ENCODE data around the gene PLEKHH3.

DNA sequence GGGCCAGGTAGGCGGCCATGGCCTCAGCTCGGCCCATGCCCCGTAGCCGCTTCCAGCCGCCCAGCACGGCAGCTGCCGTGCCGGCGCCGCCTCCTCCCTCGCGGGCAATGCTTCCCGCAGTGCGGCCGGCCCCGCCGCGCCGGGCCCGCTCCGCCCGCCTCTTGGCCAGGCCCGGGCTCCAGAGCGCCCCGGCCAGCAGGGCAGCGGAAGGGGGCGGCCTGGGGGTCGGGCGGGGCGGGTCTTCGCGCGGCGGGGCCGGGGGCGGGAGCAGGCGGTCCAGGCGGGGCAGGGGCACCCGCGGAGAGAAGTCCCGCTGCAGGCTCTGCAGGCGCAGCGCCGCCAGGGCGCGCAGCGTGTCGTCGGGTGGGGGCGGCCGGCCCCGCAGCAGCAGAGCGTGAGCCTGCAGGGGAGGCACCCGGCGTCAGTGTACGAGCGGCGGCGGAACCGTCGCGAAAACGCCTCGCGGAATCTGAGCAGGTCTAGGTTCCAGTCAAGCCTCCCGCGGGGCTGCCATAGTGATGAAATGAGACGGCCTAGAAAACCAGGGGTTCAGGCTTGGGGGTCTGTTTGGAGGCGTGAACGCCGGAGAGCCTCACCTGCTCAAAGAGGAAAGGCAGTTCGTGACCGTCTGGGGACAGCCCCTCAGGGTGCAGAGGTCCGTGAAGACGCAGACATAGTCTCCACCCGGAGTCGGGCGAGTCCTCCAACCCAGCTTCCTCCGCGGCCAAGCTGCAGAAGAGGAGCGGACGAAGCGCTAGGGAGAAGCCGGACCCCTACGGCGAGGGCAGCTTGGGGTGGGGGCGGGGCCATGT lies 6.6 kb downstream of the PLEKHH3 start:
- TF ChIP-seq TAF1 (IDR thresholded peaks at IDR 0.05; ENCODE audit: borderline replicate concordance, low read depth, low read length) (no peak), NRF1 (conservative IDR thresholded peaks at IDR 0.05; ENCODE audit: low read depth, low read length) (no peak), BCL11A (IDR thresholded peaks at IDR 0.05; ENCODE audit: low read depth, low read length) (no peak), TARDBP (IDR thresholded peaks at IDR 0.05; ENCODE audit: borderline replicate concordance) (no peak), POLR2AphosphoS2 (IDR thresholded peaks at IDR 0.05; ENCODE audit: low read depth, low read length) (no peak)
- TF ChIP-seq, protein P1, sequence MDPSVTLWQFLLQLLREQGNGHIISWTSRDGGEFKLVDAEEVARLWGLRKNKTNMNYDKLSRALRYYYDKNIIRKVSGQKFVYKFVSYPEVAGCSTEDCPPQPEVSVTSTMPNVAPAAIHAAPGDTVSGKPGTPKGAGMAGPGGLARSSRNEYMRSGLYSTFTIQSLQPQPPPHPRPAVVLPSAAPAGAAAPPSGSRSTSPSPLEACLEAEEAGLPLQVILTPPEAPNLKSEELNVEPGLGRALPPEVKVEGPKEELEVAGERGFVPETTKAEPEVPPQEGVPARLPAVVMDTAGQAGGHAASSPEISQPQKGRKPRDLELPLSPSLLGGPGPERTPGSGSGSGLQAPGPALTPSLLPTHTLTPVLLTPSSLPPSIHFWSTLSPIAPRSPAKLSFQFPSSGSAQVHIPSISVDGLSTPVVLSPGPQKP (IDR thresholded peaks at IDR 0.05; ENCODE audit: low read depth, low read length) = no peak
